H1 (cell line): ENCODE results near the gene SLC6A12. TPM values are rescaled to one million over a fixed set of nuclear protein-coding genes. Genes with fewer than 3 reads are reported as not detected.

ENCODE experiments used
- CTCF ChIA-PET: fragments of 300-600 bp; sonication (Branson Sonifier 250); formaldehyde crosslinking; loops from one replicate; lab custom pipeline; 2021; ENCODE audit not compliant: partially characterized antibody; lab: Charles Lee
- POLR2A ChIA-PET: fragments of 300-600 bp; sonication (Branson Sonifier 250); formaldehyde crosslinking; loops from one replicate; lab custom pipeline; 2021; ENCODE audit warnings: inconsistent platforms; ENCODE audit not compliant: partially characterized antibody; lab: Charles Lee
- DNase-seq, 2 experiments: peaks; one replicate each; pipeline versions ENCODE4 v3.0.0 to v3.0.0-alpha.2; 2010 to 2022; ENCODE audit warnings: low spot score in 2 of 2, low read depth in 1 of 2, mixed read lengths in 1 of 2
- FAIRE-seq: peaks from 2 replicates; lab custom pipeline; 2011; peaks lifted over from hg19 to GRCh38; lab: Jason Lieb, UNC
- H2AFZ ChIP-seq: 2 replicates; pipeline ENCODE4 v1.8.1; 2012; ENCODE audit warnings: low read length, inconsistent platforms
- H2AK5ac ChIP-seq: 2 replicates; pipeline ENCODE4 v1.6.1; 2013; ENCODE audit warnings: low read depth, low read length
- H2BK120ac ChIP-seq: replicated peaks from 2 replicates; pipeline ENCODE3; 2013; ENCODE audit warnings: low read depth, low read length, inconsistent platforms
- H2BK12ac ChIP-seq: 2 replicates; pipeline ENCODE4 v1.6.1; 2013; ENCODE audit warnings: low read depth, low read length
- H2BK15ac ChIP-seq: 2 replicates; pipeline ENCODE4 v1.6.1; 2013; ENCODE audit warnings: low read length
- H2BK20ac ChIP-seq: 2 replicates; pipeline ENCODE4 v1.6.1; 2013; ENCODE audit warnings: low read length
- H2BK5ac ChIP-seq: 2 replicates; pipeline ENCODE4 v1.6.1; 2013; ENCODE audit warnings: low read depth, low read length
- H3K14ac ChIP-seq: 2 replicates; pipeline ENCODE4 v1.6.1; 2013; ENCODE audit warnings: inconsistent platforms; ENCODE audit not compliant: insufficient read length
- H3K18ac ChIP-seq: 2 replicates; pipeline ENCODE4 v1.6.1; 2013; ENCODE audit warnings: low read length; ENCODE audit errors: extremely low read depth
- H3K23ac ChIP-seq: 2 replicates; pipeline ENCODE4 v1.6.1; 2013; ENCODE audit warnings: inconsistent platforms; ENCODE audit not compliant: insufficient read length
- H3K23me2 ChIP-seq: 2 replicates; pipeline ENCODE4 v1.6.1; 2013; ENCODE audit warnings: low read depth, low read length
- H3K27ac ChIP-seq: 2 replicates; pipeline ENCODE4 v1.6.1; 2011; ENCODE audit warnings: low read depth, low read length, inconsistent platforms
- H3K27me3 ChIP-seq, 4 experiments: replicated peaks in 1 of 4; 1 replicate in 1 of 4; 2 replicates in 3 of 4; pipeline versions ENCODE4 v1.6.1 to v1.8.1; 2011 to 2013; ENCODE audit warnings: low read length in 3 of 4, mild to moderate bottlenecking in 3 of 4, inconsistent platforms in 2 of 4, mixed read lengths in 2 of 4, moderate library complexity in 1 of 4; ENCODE audit not compliant: control insufficient read depth in 3 of 4, insufficient read depth in 3 of 4; ENCODE audit errors: extremely low read depth in 1 of 4
- H3K36me3 ChIP-seq, 4 experiments: 2 replicates each; pipeline versions ENCODE4 v1.6.1 to v1.8.1; 2011 to 2013; ENCODE audit warnings: mild to moderate bottlenecking in 4 of 4, low read length in 3 of 4, moderate library complexity in 2 of 4, control low read depth in 1 of 4, inconsistent platforms in 1 of 4; ENCODE audit not compliant: insufficient read depth in 4 of 4, control insufficient read depth in 2 of 4
- H3K4ac ChIP-seq: replicated peaks from 2 replicates; pipeline ENCODE3; 2013; ENCODE audit warnings: low read length, low read depth, mixed read lengths, inconsistent platforms; ENCODE audit not compliant: insufficient read length
- H3K4me1 ChIP-seq, 4 experiments: replicated peaks in 1 of 4; 1 replicate in 1 of 4; 2 replicates in 3 of 4; pipeline versions ENCODE4 v1.6.1 to v1.8.1; 2011 to 2013; ENCODE audit warnings: low read length in 3 of 4, inconsistent platforms in 2 of 4, mixed read lengths in 1 of 4; ENCODE audit not compliant: insufficient read depth in 4 of 4, control insufficient read depth in 3 of 4
- H3K4me2 ChIP-seq, 2 experiments: 2 replicates each; pipeline versions ENCODE4 v1.6.1 to v1.8.1; 2011 to 2013; ENCODE audit warnings: low read depth in 2 of 2, low read length in 2 of 2, control low read depth in 1 of 2, inconsistent platforms in 1 of 2, mild to moderate bottlenecking in 1 of 2; ENCODE audit not compliant: insufficient read depth in 1 of 2
- H3K4me3 ChIP-seq, 4 experiments: fragments of 200-600, 300-600 bp in 1 of 4; sonication (generic), shearing (Covaris generic), sonication (Bioruptor Twin) in 1 of 4; 2 replicates each; pipeline versions ENCODE4 v1.5.1 to v1.8.1; 2011 to 2016; ENCODE audit warnings: low read length in 4 of 4, low read depth in 3 of 4, control low read depth in 2 of 4, inconsistent platforms in 2 of 4, mild to moderate bottlenecking in 2 of 4, mixed read lengths in 1 of 4, moderate library complexity in 1 of 4; ENCODE audit not compliant: insufficient read depth in 2 of 4; ENCODE audit errors: extremely low read depth in 1 of 4
- H3K56ac ChIP-seq: replicated peaks from 2 replicates; pipeline ENCODE3; 2013; ENCODE audit warnings: low read depth, mild to moderate bottlenecking, mixed read lengths, low read length, inconsistent platforms; ENCODE audit not compliant: insufficient read length
- H3K79me1 ChIP-seq: 2 replicates; pipeline ENCODE4 v1.6.1; 2013; ENCODE audit warnings: low read depth, low read length, control low read depth
- H3K79me2 ChIP-seq, 2 experiments: 2 replicates each; pipeline versions ENCODE4 v1.6.1 to v1.8.1; 2012 to 2013; ENCODE audit warnings: low read length in 2 of 2, mild to moderate bottlenecking in 2 of 2, inconsistent platforms in 1 of 2; ENCODE audit not compliant: insufficient read depth in 2 of 2, control insufficient read depth in 1 of 2
- H3K9ac ChIP-seq, 4 experiments: replicated peaks in 1 of 4; 1 replicate in 1 of 4; 2 replicates in 3 of 4; pipeline versions ENCODE4 v1.6.1 to v1.8.1; 2011 to 2013; ENCODE audit warnings: low read depth in 3 of 4, low read length in 3 of 4, control low read depth in 2 of 4, mild to moderate bottlenecking in 2 of 4, moderate library complexity in 2 of 4, inconsistent platforms in 1 of 4; ENCODE audit errors: extremely low read depth in 1 of 4
- H3K9me3 ChIP-seq, 2 experiments: 2 replicates each; pipeline versions ENCODE4 v1.6.1 to v1.8.1; 2012 to 2013; ENCODE audit warnings: mild to moderate bottlenecking in 2 of 2, moderate library complexity in 2 of 2, control low read depth in 1 of 2, inconsistent platforms in 1 of 2, low read depth in 1 of 2, low read length in 1 of 2, mixed read lengths in 1 of 2; ENCODE audit not compliant: insufficient read depth in 2 of 2
- H4K20me1 ChIP-seq, 2 experiments: replicated peaks in 1 of 2; 2 replicates each; pipeline versions ENCODE3 to v1.8.1; 2011 to 2013; ENCODE audit warnings: inconsistent platforms in 2 of 2, low read length in 2 of 2, mild to moderate bottlenecking in 1 of 2; ENCODE audit not compliant: insufficient read depth in 2 of 2, control insufficient read depth in 1 of 2
- H4K5ac ChIP-seq: 2 replicates; pipeline ENCODE4 v1.6.1; 2013; ENCODE audit warnings: low read length, low read depth, mixed read lengths, inconsistent platforms; ENCODE audit not compliant: insufficient read length
- H4K8ac ChIP-seq: 2 replicates; pipeline ENCODE4 v1.8.0; 2013; ENCODE audit warnings: mild to moderate bottlenecking, moderate library complexity, low read length, inconsistent platforms; ENCODE audit not compliant: insufficient read depth; ENCODE audit errors: extremely low read depth
- H4K91ac ChIP-seq: replicated peaks from 2 replicates; pipeline ENCODE3; 2013; ENCODE audit warnings: low read length, mixed read lengths, inconsistent platforms; ENCODE audit not compliant: insufficient read length
- BRCA1 ChIP-seq: IDR thresholded peaks from 2 replicates; pipeline ENCODE4 v1.6.1; 2012; ENCODE audit warnings: low read depth, low read length, improper control_type of control experiment
- JUN ChIP-seq: IDR thresholded peaks from 2 replicates; pipeline ENCODE4 v1.6.1; 2011; ENCODE audit warnings: low read depth, mild to moderate bottlenecking, improper control_type of control experiment, low read length
- POLR2AphosphoS5 ChIP-seq: IDR thresholded peaks from 2 replicates; pipeline ENCODE4 v1.6.1; 2011; ENCODE audit warnings: low read depth, low read length
- ZNF274 ChIP-seq: IDR thresholded peaks from 2 replicates; pipeline ENCODE4 v1.7.0; 2012; ENCODE audit warnings: low read length, borderline replicate concordance; ENCODE audit errors: extremely low read depth
- WGBS, 2 experiments: shearing (Covaris generic) in 1 of 2; methylation state at CpG; one replicate each; pipeline versions ENCODE4 v1.1.6 to v1.1.7; 2013 to 2015; ENCODE audit warnings: low lambda C conversion rate in 2 of 2, mixed read lengths in 2 of 2, inconsistent platforms in 1 of 2, low coverage in 1 of 2, missing lambda C conversion rate in 1 of 2; ENCODE audit not compliant: insufficient replicate concordance in 2 of 2, insufficient coverage in 1 of 2, insufficient read length in 1 of 2; ENCODE audit errors: extremely low coverage in 1 of 2, missing lambda C conversion rate in 1 of 2; 5-methylcytosine and 5-hydroxymethylcytosine counted together
- polyA plus RNA-seq, 7 experiments: library from polyadenylated mRNA; depleted of rRNA in 3 of 7; stranded (reverse) in 5 of 7; unstranded in 2 of 7; fragments of >200 nt in 5 of 7; fragments of 200-250 nt in 2 of 7; gene quantifications; 1 replicate in 5 of 7; 2 replicates in 1 of 7; 4 replicates in 1 of 7; pipeline versions ENCODE4 v1.2.1 to v1.2.3, GENCODE V29; 2011 to 2013; ENCODE audit warnings: missing spikeins in 2 of 7, mixed read lengths in 2 of 7
- total RNA-seq: library from RNA; stranded (reverse); fragmentation: NEBNext Ultra II Directional; extraction: Animal tissue kit (Norgen Biotek cat#: 25700); gene quantifications from 2 replicates; pipeline ENCODE4 v1.2.1, GENCODE V29; 2021

SLC6A12 gene
- total and polyA plus RNA-seq, 2 of the 8 experiments (the other 6 are each of a cell fraction or from before 2014, with no cell fraction given) = 0.70 to 1.1 TPM

- ChIA-PET CTCF (interaction anchor here (1.0 to 6.6 kb wide), 5 partner anchors 13 to 65 kb away, joined by 3 to 63 read pairs (median 6); no protein-coding TSS in a partner anchor), POLR2A (interaction anchor here (1.0 to 1.7 kb wide), 3 partner anchors 11 to 65 kb away, joined by 3 to 4 read pairs (median 4); no protein-coding TSS in a partner anchor)
- Histone ChIP-seq H3K79me1 (no peaks in the 10 kb centered on the region), H3K27me3 (no peaks in the 10 kb centered on the region; a peak in 2 of 7 replicates), H2BK20ac (no peak overlapping the region), H2AK5ac (no peak overlapping the region), H3K4me2 (no peak overlapping the region), H4K20me1 (no peaks in the 10 kb centered on the region), H3K79me2 (no peaks in the 10 kb centered on the region), H3K36me3 (no peaks in the 10 kb centered on the region), H3K4me3 (no peak overlapping the region), H3K4ac (no peak overlapping the region), H2BK120ac (no peak overlapping the region), H2AFZ (no peak overlapping the region), H3K9ac (no peak overlapping the region), H3K14ac (no peak overlapping the region), H4K8ac (no peak overlapping the region), H3K23me2 (no peaks in the 10 kb centered on the region), H3K4me1 (peaks cover 0 to 24% (median 17%) of the 10 kb centered on the region in 4 experiments; a peak in 6 of 7 replicates), H2BK15ac (no peak overlapping the region), H3K56ac (no peak overlapping the region), H2BK5ac (no peak overlapping the region), H3K23ac (no peak overlapping the region), H3K9me3 (no peaks in the 10 kb centered on the region), H4K91ac (no peak overlapping the region), H3K18ac (no peak overlapping the region), H3K27ac (no peak overlapping the region), H2BK12ac (no peak overlapping the region), H4K5ac (no peak overlapping the region)
- 86% methylated on average over 1 of the region's 23 CpGs; no CpG with 5 or more reads in 1 of the 2 experiments for WGBS, 2 experiments
- no peak for FAIRE-seq
- TF ChIP-seq BRCA1 (no peak), POLR2AphosphoS5 (no peak), ZNF274 (no peak), JUN (no peak)
- DNase-seq = no peak
Measured at GRCh38 chr12:174596-174995, 39.4 kb downstream of the SLC6A12 start.
